Measurements from ENCODE around the gene CPLX4.

Gene CPLX4

DNA sequence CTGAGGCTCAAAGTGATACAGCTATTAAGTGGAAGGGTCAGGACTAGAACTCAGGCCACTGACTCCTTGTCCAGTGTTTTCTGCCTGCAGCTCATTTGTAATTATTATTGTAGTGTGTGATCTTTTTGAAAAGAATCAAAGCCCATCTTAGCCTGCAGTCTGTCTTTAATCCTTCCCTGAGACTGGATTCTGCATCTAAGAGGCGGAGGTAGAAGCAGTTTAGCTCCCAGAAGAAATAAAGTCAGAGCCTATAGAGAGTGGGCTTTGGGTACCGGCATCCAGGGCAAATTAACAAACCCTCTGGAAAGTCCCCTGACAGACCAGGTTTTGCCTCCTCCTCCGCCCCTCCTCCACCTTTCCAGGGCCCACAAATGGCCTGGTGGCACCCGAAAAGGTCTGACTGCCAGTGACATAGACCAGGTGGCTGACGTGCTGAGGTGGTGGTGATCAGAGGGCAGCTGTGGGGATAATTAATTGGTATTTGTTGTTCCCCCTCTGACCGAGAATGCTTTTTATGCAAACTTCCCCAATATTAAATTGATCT, 43.0 kb downstream of the CPLX4 start:
- H3K36me3 ChIP-seq (ENCODE audit: insufficient read depth), result no peaks in the 10 kb centered on the region
- H3K79me2 ChIP-seq (ENCODE audit: insufficient read depth, low read depth), result no peaks in the 10 kb centered on the region
- no peak overlapping the region for H3K27ac ChIP-seq
- H2AFZ ChIP-seq (ENCODE audit: low read depth), result no peak overlapping the region
- H3K4me1 ChIP-seq (ENCODE audit: low read depth, poor library complexity, severe bottlenecking), result peaks cover 11% of the 10 kb centered on the region
- TF ChIP-seq, protein P1, sequence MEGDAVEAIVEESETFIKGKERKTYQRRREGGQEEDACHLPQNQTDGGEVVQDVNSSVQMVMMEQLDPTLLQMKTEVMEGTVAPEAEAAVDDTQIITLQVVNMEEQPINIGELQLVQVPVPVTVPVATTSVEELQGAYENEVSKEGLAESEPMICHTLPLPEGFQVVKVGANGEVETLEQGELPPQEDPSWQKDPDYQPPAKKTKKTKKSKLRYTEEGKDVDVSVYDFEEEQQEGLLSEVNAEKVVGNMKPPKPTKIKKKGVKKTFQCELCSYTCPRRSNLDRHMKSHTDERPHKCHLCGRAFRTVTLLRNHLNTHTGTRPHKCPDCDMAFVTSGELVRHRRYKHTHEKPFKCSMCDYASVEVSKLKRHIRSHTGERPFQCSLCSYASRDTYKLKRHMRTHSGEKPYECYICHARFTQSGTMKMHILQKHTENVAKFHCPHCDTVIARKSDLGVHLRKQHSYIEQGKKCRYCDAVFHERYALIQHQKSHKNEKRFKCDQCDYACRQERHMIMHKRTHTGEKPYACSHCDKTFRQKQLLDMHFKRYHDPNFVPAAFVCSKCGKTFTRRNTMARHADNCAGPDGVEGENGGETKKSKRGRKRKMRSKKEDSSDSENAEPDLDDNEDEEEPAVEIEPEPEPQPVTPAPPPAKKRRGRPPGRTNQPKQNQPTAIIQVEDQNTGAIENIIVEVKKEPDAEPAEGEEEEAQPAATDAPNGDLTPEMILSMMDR (conservative IDR thresholded peaks at IDR 0.05; ENCODE audit: low read depth, low read length), result no peak
- no peak overlapping the region for H3K9ac ChIP-seq
- H4K20me1 ChIP-seq (ENCODE audit: insufficient read depth), result no peaks in the 10 kb centered on the region
- no peak overlapping the region for H3K4me3 ChIP-seq (IDR thresholded peaks at IDR 0.05; ENCODE audit: insufficient read depth, low read depth, low read length)
- peaks cover 7% of the 10 kb centered on the region; the same call in 1 of the 2 replicates for H3K27me3 ChIP-seq (ENCODE audit: insufficient read depth, low read depth)
- no peak overlapping the region for H3K4me2 ChIP-seq

DNA sequence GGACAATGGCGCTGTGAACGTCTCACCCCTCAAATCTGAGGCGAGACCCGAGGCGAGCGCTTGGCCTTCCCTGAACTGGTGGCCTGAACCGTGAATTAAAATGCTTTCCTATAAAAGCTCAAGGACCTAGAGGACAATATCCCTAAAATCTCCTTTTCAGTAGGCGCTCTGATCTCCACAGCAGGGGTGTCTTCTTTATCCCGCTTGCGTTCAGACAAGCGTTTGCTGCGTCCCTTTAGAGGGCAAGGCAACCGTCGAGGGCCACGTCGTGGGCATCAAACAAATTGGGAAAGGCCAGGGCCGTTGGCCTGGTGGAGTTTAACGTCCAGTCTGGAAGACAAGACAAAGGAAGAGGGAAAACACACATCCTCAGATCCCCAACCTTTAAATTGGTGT, 43.9 kb downstream of the CPLX4 start:
- peaks cover 14% of the 10 kb centered on the region; the same call in 1 of the 2 replicates for H3K27me3 ChIP-seq (ENCODE audit: insufficient read depth, low read depth)
- no peak overlapping the region for H2AFZ ChIP-seq (ENCODE audit: low read depth)
- H4K20me1 ChIP-seq (ENCODE audit: insufficient read depth), result no peaks in the 10 kb centered on the region
- H3K27ac ChIP-seq, result no peak overlapping the region
- no peak overlapping the region for H3K4me3 ChIP-seq (IDR thresholded peaks at IDR 0.05; ENCODE audit: insufficient read depth, low read depth, low read length)
- H3K36me3 ChIP-seq (ENCODE audit: insufficient read depth), result no peaks in the 10 kb centered on the region
- H3K79me2 ChIP-seq (ENCODE audit: insufficient read depth, low read depth), result no peaks in the 10 kb centered on the region
- H3K4me1 ChIP-seq (ENCODE audit: low read depth, poor library complexity, severe bottlenecking), result peaks cover 15% of the 10 kb centered on the region
- no peak overlapping the region for H3K9ac ChIP-seq
- H3K4me2 ChIP-seq, result no peak overlapping the region
- TF ChIP-seq, protein P1 (conservative IDR thresholded peaks at IDR 0.05; ENCODE audit: low read depth, low read length), result no peak

DNA sequence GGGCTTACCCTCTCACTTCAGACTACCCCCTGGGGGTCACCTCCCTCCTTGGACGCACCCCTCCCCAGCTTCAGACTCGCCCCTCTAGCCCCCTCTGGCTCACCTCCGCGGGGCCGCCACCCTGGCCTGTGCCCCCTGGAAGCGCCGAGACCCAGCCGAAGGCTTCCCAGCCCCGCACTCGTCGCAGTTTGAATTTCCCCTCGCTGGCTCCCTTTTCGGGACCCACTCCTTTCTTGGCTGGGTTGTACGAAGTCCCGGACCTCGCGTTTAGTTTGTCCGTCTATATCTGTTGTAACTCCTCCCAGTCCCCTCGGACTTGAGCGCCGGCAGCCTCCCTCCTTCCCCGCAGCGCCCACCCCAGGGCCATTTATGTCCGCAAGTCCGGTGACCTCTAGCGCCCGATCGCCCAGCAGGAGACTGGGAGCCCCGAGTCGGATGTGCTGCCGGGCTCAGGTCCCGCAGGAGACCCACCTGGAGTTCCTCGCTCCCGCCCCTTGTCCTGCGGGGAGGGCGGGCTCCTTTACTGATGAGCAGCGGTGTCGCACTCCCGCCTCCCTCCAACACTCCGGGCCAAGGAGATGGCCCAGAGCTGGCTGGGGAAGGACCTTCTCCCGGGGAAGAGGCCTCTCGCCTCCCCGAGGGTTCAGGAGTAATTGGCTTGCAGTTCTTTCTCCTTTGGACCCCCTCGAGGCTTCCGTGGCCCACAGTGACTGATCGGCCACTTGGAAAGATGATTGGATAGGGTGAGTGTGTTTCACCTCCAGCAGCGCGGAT, 44.5 kb downstream of the CPLX4 start:
- Histone ChIP-seq H3K79me2 (ENCODE audit: insufficient read depth, low read depth) (no peaks in the 10 kb centered on the region), H3K27me3 (ENCODE audit: insufficient read depth, low read depth) (peaks cover 15% of the 10 kb centered on the region; the same call in 1 of the 2 replicates), H2AFZ (ENCODE audit: low read depth) (no peak overlapping the region), H3K4me2 (no peak overlapping the region), H3K4me1 (ENCODE audit: low read depth, poor library complexity, severe bottlenecking) (peaks cover 15% of the 10 kb centered on the region), H3K27ac (no peak overlapping the region), H3K36me3 (ENCODE audit: insufficient read depth) (no peaks in the 10 kb centered on the region), H3K4me3 (IDR thresholded peaks at IDR 0.05; ENCODE audit: insufficient read depth, low read depth, low read length) (no peak overlapping the region), H4K20me1 (ENCODE audit: insufficient read depth) (no peaks in the 10 kb centered on the region), H3K9ac (no peak overlapping the region)
- TF ChIP-seq, protein P1 (conservative IDR thresholded peaks at IDR 0.05; ENCODE audit: low read depth, low read length), result no peak

DNA sequence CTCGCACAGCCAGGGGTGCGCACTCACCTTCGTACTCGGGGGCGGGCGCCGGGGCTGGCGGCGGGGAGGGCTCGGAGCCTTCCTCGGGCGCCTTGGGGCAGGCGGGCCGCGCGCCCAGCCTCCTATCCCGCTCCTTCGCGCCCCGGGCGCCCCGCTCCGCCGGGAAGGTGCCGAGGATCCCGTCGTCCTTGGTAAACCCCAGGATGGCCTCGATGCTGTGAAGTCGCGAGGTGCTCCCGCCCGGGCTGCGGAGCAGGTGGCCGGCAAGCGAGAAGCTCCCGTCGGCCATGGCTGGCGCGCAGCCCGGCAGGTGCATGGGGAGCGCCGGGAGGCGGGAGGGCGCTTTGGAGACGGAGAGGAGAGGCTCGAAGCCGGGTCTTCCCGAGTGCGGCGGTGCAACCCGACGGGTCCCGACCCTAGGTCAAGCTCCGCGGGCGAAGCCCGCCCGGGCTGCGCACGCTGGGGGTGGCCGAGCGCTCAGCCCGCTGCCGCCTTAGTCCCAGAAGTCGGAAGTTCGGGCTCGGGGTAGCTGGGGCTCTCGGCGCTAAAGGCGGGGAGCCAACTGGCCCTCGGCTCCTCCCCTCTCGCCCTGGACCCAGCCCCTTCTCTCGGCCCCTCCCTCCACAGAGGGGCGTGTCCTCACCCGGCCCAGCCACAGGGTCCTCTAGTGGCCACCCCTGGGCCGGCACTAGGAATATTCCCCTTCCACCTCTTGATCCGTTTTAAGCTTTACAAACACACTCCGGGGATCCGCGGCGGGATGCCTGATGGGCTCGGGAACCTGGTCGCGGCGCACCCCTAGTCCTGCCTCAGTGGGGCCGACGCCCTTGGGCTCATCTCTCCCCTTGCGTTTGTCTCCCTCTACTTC, 45.3 kb downstream of the CPLX4 start, which contains the start of gene RAX:
Gene RAX (minus strand): TSS at position 564 of the 868 bp plus-strand sequence. CDS start 248 bp downstream, at position 316.
- TF ChIP-seq, protein P1 (conservative IDR thresholded peaks at IDR 0.05; ENCODE audit: low read depth, low read length), result peak; percentile 24; the same call in 1 of the 2 replicates
- Histone ChIP-seq H3K27ac (no peak within 1 kb of the TSS), H3K27me3 (ENCODE audit: insufficient read depth, low read depth) (peaks cover 15% of the 10 kb centered on the region; the same call in 1 of the 2 replicates), H3K4me1 (ENCODE audit: low read depth, poor library complexity, severe bottlenecking) (peaks cover 15% of the 10 kb centered on the region), H3K79me2 (ENCODE audit: insufficient read depth, low read depth) (no peaks in the 10 kb centered on the region), H3K4me2 (peak within 1 kb of the TSS; percentile 44; the same call in 1 of the 2 replicates), H3K36me3 (ENCODE audit: insufficient read depth) (no peaks in the 10 kb centered on the region), H4K20me1 (ENCODE audit: insufficient read depth) (no peaks in the 10 kb centered on the region), H3K9ac (0 out of 2 replicates have a peak within 1 kb of the TSS, but pooled peaks have one; percentile 5), H3K4me3 (IDR thresholded peaks at IDR 0.05; ENCODE audit: insufficient read depth, low read depth, low read length) (no peak within 1 kb of the TSS), H2AFZ (ENCODE audit: low read depth) (peak within 1 kb of the TSS; percentile 22; the same call in 1 of the 2 replicates)
